KMS-11 (cell line): ENCODE results near the gene METTL2B.
"Not testable (repeated sequence)": the region's sequence is repeated elsewhere in the genome, so short reads cannot be mapped to it uniquely, and the experiment has no call there.

Experiments used
- H2AFZ ChIP-seq: fragments of 200-600 bp; sonication (generic); 2 replicates; pipeline ENCODE4 v1.6.1; 2016; ENCODE audit warnings: antibody characterized with exemption, mixed run types, low read depth
- H3K27ac ChIP-seq: fragments of 200-600 bp; sonication (generic); 2 replicates; pipeline ENCODE4 v1.6.1; 2016; ENCODE audit warnings: mild to moderate bottlenecking, mixed run types
- H3K27me3 ChIP-seq: fragments of 200-600 bp; sonication (generic); 2 replicates; pipeline ENCODE4 v1.6.1; 2017; ENCODE audit warnings: mild to moderate bottlenecking, low read depth, mixed run types, moderate library complexity; ENCODE audit not compliant: insufficient read depth
- H3K36me3 ChIP-seq: fragments of 200-600 bp; sonication (generic); 2 replicates; pipeline ENCODE4 v1.6.1; 2017; ENCODE audit warnings: mild to moderate bottlenecking, mixed run types; ENCODE audit not compliant: insufficient read depth
- H3K4me1 ChIP-seq: fragments of 200-600 bp; sonication (generic); 2 replicates; pipeline ENCODE4 v1.6.1; 2016; ENCODE audit warnings: mild to moderate bottlenecking, low read depth, mixed run types; ENCODE audit not compliant: poor library complexity, severe bottlenecking
- H3K4me2 ChIP-seq: fragments of 200-600 bp; sonication (generic); 2 replicates; pipeline ENCODE4 v1.7.0; 2016; ENCODE audit warnings: mild to moderate bottlenecking, mixed run types
- H3K4me3 ChIP-seq: fragments of 200-600 bp; sonication (generic); IDR thresholded peaks from 2 replicates; pipeline ENCODE4 v1.6.1; 2017; ENCODE audit warnings: low read depth, low read length, mixed read lengths; ENCODE audit not compliant: insufficient read depth
- H3K79me2 ChIP-seq: fragments of 200-600 bp; sonication (generic); 2 replicates; pipeline ENCODE4 v1.6.1; 2016; ENCODE audit warnings: low read depth, mixed run types; ENCODE audit not compliant: insufficient read depth
- H3K9ac ChIP-seq: fragments of 200-600 bp; sonication (generic); 2 replicates; pipeline ENCODE4 v1.6.1; 2016; ENCODE audit warnings: mild to moderate bottlenecking, mixed run types
- H4K20me1 ChIP-seq: fragments of 200-600 bp; sonication (generic); 2 replicates; pipeline ENCODE4 v1.6.1; 2016; ENCODE audit warnings: mild to moderate bottlenecking, mixed run types; ENCODE audit not compliant: insufficient read depth
- TF ChIP-seq, protein P1 (sequence below): fragments of 200-600 bp; sonication (generic); conservative IDR thresholded peaks from 2 replicates; pipeline ENCODE4 v1.6.1; 2017; ENCODE audit warnings: low read depth, mild to moderate bottlenecking, antibody characterized with exemption, low read length, moderate library complexity, mixed read lengths

The METTL2B gene

DNA sequence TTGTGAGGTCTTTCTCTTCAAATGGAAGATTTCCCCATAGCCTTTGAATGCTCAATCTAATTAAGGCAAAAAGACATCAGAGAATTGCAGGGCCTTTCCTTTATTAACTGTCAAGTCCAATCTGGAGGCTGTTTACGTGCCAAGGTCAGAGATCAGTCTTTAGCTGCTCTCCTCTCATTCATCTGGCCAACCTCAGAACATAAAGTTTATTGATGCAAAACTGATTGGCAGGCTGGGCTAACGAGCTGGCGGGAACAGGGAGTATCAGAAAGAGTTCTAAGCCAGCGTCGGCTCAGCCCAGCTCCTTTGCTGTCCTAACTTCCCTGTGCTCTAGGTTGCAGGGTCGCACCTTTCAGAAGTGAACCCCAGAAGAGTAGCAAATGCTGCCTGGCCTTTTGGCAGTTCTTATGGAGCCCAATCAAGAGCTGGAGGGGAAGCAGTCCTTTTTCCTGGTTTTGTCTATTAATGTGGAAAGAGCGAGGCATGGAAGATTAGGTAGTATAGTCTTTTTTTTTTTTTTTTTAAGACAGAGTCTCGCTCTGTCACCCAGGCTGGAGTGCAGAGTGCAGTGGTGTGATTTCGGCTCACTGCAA lies 47.5 kb downstream of the METTL2B start:
- H3K79me2 ChIP-seq, H3K9ac ChIP-seq, H3K36me3 ChIP-seq, H2AFZ ChIP-seq, H3K4me3 ChIP-seq, H3K4me2 ChIP-seq, H4K20me1 ChIP-seq, H3K27me3 ChIP-seq: not testable (repeated sequence)
- Histone ChIP-seq H3K27ac (peak overlapping the region; percentile 7; the same call in 1 of the 2 replicates), H3K4me1 (peaks cover 35% of the 10 kb centered on the region)

DNA sequence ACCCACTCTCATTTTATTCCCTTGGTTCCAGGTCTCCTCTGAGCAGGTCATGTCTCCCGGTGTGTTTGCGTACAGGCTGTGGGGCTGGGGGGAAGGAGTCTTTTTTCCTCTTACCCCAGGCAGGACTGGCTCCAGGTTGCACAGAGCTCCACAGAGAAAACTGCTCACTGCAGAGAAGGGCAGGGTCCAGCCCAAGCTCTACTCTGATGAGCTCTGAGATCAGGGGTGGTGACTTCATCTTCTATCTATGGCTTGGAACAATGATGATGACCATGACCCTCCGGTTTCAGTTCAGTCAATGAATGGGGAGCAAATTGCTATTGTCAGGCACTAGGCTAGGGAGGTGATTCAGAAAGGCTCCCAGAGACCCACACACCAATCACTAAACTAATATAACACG lies 49.0 kb downstream of the METTL2B start:
- not testable (repeated sequence) for H3K4me2 ChIP-seq, H3K79me2 ChIP-seq, H3K36me3 ChIP-seq, H3K4me3 ChIP-seq, H3K27ac ChIP-seq, H2AFZ ChIP-seq, H4K20me1 ChIP-seq, H3K9ac ChIP-seq, H3K27me3 ChIP-seq
- peaks cover 42% of the 10 kb centered on the region for H3K4me1 ChIP-seq

DNA sequence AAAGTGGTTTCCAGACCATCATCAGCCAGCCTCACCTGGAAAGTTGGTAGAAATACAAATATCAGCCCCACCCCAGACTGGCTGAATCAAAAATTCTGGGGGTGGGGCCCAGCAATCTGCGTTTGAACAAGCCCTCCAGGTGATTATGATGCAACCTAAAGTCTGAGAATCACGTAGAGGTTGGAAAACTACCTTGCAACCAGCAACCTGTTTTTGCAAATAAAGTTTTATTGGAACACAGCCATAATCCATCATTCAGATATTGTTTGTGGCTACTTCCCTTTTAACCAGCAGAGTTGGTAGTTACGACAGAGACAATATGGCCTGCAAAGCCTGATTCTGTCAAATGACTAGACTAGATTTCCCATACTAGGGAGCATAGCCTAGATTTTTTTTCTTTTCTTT lies 49.5 kb downstream of the METTL2B start:
- not testable (repeated sequence) for H3K27me3 ChIP-seq, H4K20me1 ChIP-seq, H3K36me3 ChIP-seq, H3K4me3 ChIP-seq, H3K79me2 ChIP-seq, H2AFZ ChIP-seq, H3K4me2 ChIP-seq, H3K27ac ChIP-seq, H3K9ac ChIP-seq
- peaks cover 42% of the 10 kb centered on the region for H3K4me1 ChIP-seq

DNA sequence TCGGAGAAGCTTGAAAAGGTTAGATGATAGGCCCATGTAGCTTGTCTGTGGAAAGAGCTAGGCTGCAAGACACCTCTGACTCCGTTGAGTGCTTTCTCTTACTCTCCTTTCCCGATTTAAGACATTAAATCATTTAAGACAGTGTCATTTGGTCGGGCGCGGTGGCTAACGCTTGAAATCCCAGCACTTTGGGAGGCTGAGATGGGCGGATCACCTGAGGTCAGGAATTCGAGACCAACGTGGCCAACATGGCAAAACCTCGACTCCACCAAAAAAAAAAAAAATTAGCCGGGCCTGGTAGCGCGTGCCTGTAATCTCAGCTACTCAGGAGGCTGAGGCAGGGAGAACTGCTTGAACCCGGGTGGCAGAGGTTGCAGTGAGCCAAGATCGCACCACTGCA lies 52.6 kb downstream of the METTL2B start:
- H3K9ac ChIP-seq, H3K4me2 ChIP-seq, H3K36me3 ChIP-seq, H3K27ac ChIP-seq, H2AFZ ChIP-seq, H3K27me3 ChIP-seq, H3K4me3 ChIP-seq, H4K20me1 ChIP-seq: not testable (repeated sequence)
- Histone ChIP-seq H3K4me1 (peaks cover 39% of the 10 kb centered on the region), H3K79me2 (peaks cover 32% of the 10 kb centered on the region)

DNA sequence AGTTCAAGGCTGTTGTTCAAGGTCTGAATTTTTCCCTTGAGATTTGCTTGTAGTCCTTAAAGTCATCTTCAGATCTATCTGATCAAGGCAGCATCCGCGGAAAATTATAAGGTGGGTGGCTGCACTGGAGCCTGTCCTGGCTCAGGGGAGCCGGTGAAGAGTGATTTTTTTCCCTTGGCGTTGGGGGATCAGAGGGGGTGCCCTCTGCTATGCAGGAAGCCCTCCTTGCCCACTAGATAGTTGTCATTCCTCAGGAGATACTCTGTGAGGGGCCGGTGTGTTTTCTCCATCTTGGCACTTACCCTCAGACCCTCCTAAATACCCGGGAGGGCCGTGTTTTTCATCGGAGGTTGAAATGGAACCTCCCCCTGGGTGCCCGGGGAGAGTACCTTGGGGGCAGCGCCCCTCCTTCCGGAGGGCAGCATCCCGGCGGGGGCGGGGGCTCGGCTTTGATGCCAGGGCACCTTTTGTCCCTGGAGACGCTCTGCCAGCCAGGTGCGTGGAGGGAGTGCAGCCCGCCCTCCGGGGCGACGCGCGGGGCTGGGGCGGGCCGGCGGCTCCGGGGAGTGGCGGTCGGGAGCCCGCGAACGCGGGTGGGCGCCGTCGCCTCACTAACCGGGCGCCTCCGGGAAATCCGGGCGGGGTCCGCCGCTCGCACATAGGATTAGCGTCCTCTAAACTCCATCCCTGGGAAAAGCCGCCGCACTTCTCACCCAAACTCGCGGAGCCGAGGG lies 53.7 kb downstream of the METTL2B start:
- H3K9ac ChIP-seq = peak overlapping the region; percentile 98
- H3K4me1 ChIP-seq = peaks cover 46% of the 10 kb centered on the region
- not testable (repeated sequence) for H3K27me3 ChIP-seq, H4K20me1 ChIP-seq, H3K36me3 ChIP-seq, H3K4me3 ChIP-seq
- H3K79me2 ChIP-seq = peaks cover 43% of the 10 kb centered on the region
- H3K27ac ChIP-seq = peak overlapping the region; percentile 94
- peak overlapping the region; percentile 48; the same call in 1 of the 2 replicates for H2AFZ ChIP-seq
- peak overlapping the region; percentile 66 for H3K4me2 ChIP-seq

DNA sequence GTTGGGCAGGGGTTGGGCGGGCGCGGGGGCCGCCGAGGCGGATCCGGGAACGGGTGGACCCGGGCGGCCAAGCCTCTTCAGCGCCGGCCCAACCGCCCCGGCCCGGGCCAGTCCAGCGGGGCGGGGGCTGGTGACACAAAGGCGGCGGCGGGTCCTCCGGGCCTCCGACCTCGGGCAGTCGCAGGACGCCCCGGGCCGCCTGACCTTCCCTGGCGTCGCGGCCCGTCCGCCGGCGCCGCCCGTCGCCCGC lies 54.2 kb downstream of the METTL2B start:
- Histone ChIP-seq H3K27ac (peak overlapping the region; percentile 94), H2AFZ (peak overlapping the region; percentile 48; the same call in 1 of the 2 replicates), H3K36me3 (peaks cover 6% of the 10 kb centered on the region; the same call in 1 of the 2 replicates), H3K27me3 (no peaks in the 10 kb centered on the region), H4K20me1 (no peaks in the 10 kb centered on the region), H3K4me2 (peak overlapping the region; percentile 66), H3K4me1 (peaks cover 41% of the 10 kb centered on the region), H3K79me2 (peaks cover 48% of the 10 kb centered on the region), H3K4me3 (no peak overlapping the region), H3K9ac (peak overlapping the region; percentile 98)
- TF ChIP-seq, protein P1, sequence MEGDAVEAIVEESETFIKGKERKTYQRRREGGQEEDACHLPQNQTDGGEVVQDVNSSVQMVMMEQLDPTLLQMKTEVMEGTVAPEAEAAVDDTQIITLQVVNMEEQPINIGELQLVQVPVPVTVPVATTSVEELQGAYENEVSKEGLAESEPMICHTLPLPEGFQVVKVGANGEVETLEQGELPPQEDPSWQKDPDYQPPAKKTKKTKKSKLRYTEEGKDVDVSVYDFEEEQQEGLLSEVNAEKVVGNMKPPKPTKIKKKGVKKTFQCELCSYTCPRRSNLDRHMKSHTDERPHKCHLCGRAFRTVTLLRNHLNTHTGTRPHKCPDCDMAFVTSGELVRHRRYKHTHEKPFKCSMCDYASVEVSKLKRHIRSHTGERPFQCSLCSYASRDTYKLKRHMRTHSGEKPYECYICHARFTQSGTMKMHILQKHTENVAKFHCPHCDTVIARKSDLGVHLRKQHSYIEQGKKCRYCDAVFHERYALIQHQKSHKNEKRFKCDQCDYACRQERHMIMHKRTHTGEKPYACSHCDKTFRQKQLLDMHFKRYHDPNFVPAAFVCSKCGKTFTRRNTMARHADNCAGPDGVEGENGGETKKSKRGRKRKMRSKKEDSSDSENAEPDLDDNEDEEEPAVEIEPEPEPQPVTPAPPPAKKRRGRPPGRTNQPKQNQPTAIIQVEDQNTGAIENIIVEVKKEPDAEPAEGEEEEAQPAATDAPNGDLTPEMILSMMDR = no peak

DNA sequence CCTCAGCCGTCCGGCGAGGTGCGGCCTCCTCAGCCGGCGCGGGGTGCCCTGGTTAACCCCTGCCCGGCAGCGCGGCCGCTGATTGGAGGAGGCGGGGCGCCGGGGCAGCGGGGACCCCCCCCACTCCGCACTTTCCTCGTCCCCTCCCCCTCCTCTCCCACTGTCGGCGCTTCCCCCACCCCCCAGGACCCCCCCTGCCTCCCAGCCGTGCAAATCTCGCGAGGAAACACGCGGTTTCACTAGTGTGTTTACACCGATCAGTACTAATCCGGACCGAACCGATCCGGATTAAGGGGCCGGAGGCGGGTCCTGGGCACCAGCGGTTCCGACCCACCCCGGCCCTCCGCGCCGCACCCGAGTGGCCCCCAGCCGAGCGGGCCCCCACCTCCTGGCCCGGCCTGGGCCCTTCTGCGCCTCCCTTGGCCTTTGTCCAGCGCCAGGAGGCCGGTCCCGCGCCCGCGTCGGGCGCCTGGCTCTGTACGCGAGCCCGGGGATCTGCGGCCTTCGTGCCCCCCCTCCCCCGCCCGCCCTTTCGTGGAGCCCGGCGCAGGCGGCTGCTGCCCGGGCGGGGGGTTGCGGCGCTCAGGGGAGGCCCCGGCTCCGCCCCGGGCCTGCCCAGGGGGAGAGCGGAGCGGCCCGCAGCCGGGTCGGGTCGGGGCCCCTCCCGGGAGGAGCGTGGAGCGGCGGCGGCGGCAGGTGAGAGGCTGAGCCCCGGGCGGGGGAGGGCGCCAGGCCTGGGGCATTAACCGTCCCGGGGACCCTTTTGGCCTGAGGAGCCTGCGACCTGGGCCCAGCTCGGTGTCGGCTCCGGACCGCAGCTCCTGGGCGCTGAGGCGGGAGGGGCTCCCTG lies 54.8 kb downstream of the METTL2B start:
- Histone ChIP-seq H3K4me1 (peaks cover 40% of the 10 kb centered on the region), H2AFZ (peak overlapping the region; percentile 53; the same call in 1 of the 2 replicates), H3K36me3 (peaks cover 11% of the 10 kb centered on the region; the same call in 1 of the 2 replicates), H3K9ac (peak overlapping the region; percentile 98), H3K79me2 (peaks cover 53% of the 10 kb centered on the region), H3K27ac (peak overlapping the region; percentile 94)
- not testable (repeated sequence) for H4K20me1 ChIP-seq, H3K4me3 ChIP-seq, H3K27me3 ChIP-seq, H3K4me2 ChIP-seq

DNA sequence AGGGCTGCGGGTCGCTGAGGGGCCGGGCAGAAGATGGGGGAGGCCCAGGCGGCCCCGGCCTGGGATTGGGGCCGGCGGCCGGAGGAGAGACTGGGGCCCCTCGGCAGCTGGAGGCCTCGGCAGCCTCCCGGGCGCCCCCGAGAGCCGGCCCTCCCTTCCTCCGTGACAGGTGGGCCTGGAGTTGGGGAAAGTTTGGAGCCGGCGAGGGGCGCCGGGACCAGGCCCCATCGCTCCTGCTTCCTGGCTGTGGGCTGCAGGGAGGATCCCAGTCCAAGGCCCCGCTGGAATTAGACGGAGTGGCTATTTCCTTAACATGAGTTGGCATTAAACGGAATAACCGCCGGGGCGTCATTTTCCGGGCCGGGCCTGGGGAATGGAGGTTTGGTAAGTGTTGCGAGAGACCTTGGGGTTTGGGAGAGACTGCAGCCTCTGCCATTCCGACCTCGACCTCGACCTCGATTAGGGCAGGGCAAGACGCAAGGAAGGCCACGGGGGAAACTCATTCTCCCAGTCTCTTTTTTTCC lies 55.5 kb downstream of the METTL2B start:
- H4K20me1 ChIP-seq, H3K27me3 ChIP-seq, H3K4me3 ChIP-seq: not testable (repeated sequence)
- H2AFZ ChIP-seq = peak overlapping the region; percentile 49; the same call in 1 of the 2 replicates
- peak overlapping the region; percentile 86 for H3K4me2 ChIP-seq
- peak overlapping the region; percentile 98 for H3K9ac ChIP-seq
- peaks cover 60% of the 10 kb centered on the region for H3K79me2 ChIP-seq
- peaks cover 40% of the 10 kb centered on the region for H3K4me1 ChIP-seq
- peaks cover 12% of the 10 kb centered on the region; the same call in 1 of the 2 replicates for H3K36me3 ChIP-seq
- peak overlapping the region; percentile 94 for H3K27ac ChIP-seq

DNA sequence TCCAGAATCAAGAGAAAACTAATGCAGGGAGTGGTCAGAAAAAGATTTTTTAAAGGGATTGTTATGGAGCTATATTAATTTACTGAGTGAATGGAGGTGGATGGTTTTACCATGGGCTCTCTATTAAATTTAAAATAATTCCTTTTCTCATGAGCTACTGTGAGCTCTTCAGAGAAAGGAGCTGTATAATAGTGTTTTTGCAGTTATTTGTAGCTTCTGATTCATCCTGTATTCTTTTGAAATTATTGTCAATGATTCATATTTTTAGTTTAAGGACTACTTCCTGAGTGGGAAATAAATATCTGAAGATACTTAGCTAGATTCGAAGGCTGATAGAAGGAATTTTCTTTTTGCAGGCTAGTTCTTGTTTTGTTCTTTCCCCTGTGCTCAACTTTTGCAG lies 56.4 kb downstream of the METTL2B start:
- H2AFZ ChIP-seq, H3K27me3 ChIP-seq, H4K20me1 ChIP-seq, H3K4me3 ChIP-seq: not testable (repeated sequence)
- peak overlapping the region; percentile 86 for H3K4me2 ChIP-seq
- peak overlapping the region; percentile 94; the same call in 1 of the 2 replicates for H3K27ac ChIP-seq
- peaks cover 68% of the 10 kb centered on the region for H3K79me2 ChIP-seq
- peaks cover 49% of the 10 kb centered on the region for H3K4me1 ChIP-seq
- H3K9ac ChIP-seq = peak overlapping the region; percentile 98; the same call in 1 of the 2 replicates
- H3K36me3 ChIP-seq = peaks cover 12% of the 10 kb centered on the region; the same call in 1 of the 2 replicates
